ENCODE measurements around the gene KAT7.

KAT7 gene

DNA sequence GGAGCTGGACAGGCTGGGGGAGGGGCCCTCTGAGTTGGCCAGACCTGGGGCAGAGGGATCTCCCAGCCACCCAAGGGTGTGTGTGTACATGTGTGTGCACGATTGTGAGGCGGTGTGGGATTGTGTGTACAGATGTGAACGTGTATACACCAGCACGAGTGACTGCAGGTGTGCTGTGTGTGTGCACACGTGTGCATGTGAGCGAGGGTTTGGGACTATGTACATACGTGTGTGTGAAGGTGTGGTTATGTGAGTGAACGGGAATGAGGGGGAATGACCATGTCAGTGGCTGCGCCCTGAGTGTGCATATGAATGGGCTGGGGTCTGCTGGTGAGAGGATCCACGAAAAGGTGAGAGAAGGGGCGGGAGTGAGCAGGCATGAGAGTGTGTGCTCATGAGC lies 81.8 kb downstream of the KAT7 start:
- no peak for DNase-seq

DNA sequence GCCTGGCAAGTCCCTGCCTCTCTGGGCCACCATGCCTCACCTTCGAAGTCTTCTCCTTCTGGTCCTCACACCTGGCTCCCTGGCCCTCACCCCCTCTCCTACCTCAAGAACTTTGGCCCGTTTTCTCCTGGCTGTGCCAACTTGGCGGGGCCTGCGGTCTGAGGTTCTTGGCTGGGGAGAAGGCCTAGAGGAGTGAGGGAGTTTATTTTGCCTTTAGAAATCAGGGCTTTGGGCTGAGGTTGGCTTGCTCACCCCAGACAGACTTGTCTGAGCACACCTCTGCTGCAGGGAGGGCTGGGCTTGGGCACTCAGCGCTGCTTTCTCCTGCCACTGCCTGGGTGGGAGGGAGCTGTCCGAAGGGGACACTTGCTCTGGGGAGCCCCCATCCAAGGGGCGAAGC lies 82.7 kb downstream of the KAT7 start:
- DNase-seq = no peak

DNA sequence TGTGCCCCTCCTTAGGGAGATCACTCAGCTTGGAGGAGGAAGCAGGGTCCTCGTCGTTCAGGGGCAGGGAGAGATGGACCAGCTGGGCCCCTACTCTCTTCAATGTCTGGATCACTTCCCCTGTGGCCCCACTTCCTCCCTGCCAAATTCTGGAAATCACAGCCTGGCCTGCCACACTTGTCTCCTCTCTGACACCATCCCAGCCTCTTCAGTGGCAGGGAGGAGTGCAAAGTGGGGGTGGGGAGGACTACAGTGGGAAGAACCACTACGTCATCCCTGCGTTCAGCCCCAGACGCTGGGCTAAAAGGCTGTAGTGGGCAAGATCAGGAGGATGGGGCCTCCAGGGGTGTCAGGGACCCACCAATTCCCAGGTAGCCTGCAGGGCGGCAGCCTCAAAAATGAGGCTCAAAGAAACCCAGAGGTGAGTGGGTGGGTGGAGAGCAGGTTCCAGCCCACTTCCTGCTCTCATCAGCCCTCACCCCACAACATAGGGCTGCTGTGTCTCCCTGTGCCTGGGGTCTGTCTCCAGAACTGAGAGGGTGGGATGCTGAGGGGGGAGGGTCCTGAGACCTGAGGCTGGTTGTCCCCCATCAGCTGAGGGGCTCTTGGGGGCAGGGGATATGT lies 84.4 kb downstream of the KAT7 start:
- DNase-seq = no peak

DNA sequence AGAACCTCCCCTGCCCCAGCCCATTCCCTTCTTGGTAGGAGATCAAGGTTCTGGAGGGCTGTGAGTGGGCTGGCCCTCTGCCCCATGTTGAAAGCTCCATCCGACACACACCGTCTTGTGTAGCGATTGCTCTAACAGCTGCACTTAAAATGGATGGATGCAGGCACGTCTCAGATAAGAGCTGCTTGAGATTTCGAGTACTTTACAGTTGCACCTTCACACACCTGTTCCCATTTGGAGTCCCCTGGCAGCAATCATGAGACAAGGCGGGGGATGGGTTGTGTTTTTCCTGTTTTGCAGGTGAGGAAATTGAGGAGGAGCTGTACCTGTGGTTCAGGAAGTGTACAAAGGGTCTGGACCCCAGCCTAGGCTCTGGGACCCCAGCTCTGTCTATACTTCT lies 85.0 kb downstream of the KAT7 start:
- no peak for DNase-seq

DNA sequence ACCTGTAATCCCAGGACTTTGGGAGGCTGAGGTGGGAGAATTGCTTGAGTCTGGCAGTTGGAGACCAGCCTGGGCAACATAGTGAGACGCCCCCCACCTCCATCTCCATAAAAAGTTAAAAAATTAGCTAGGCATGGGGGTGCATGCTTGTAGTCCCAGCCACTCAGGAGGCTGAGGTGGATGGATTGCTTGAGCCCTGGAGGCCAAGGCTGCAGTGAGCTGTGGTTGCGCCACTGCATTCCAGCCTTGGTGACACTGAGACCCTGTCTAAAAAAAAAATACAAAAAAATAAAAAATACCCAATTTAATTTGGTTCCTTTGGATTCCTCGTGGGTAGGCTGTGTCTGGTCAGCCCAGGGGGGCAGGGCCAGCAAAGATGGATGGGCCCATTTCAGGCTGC lies 85.4 kb downstream of the KAT7 start:
- DNase-seq = no peak

DNA sequence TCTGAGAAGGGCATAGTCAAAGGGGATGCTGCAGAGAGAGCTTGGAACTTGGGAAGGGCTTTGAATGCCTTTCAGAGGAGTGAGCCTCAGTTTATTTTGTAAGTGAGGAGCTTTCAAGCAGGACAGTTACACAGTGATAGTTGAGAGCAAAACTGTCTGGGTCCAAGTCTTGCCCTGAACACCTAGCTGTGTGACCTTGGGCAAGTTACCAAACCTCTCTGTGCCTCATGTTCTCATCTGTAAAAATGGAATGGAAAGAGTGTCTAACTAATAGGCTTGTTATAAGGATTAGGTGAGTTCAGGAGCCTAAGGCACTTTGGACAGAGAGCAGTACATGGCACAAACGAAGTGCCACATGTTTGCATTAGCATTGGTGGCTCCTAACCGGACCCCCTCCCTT lies 86.4 kb downstream of the KAT7 start:
- DNase-seq = no peak

DNA sequence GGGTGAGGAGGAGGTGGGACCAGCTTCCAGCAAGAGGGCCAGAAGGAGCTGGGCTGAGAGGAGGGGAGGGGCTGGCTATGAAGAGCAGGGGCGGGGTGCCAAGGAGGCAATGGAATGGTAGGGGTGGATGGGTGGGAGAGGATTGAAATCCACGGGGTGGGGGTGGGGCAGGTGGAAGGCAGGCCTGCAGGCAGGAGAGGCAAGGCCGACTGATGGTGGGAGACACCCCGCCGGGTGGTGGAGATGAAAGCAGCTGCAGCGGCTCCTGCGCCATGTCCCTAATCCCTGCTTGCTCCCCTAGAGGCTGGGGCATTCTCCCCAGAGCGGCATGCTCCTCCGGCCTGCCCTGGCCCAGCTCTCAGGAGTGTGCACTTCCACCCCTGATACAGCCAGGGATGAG lies 87.2 kb downstream of the KAT7 start:
- DNase-seq = no peak

DNA sequence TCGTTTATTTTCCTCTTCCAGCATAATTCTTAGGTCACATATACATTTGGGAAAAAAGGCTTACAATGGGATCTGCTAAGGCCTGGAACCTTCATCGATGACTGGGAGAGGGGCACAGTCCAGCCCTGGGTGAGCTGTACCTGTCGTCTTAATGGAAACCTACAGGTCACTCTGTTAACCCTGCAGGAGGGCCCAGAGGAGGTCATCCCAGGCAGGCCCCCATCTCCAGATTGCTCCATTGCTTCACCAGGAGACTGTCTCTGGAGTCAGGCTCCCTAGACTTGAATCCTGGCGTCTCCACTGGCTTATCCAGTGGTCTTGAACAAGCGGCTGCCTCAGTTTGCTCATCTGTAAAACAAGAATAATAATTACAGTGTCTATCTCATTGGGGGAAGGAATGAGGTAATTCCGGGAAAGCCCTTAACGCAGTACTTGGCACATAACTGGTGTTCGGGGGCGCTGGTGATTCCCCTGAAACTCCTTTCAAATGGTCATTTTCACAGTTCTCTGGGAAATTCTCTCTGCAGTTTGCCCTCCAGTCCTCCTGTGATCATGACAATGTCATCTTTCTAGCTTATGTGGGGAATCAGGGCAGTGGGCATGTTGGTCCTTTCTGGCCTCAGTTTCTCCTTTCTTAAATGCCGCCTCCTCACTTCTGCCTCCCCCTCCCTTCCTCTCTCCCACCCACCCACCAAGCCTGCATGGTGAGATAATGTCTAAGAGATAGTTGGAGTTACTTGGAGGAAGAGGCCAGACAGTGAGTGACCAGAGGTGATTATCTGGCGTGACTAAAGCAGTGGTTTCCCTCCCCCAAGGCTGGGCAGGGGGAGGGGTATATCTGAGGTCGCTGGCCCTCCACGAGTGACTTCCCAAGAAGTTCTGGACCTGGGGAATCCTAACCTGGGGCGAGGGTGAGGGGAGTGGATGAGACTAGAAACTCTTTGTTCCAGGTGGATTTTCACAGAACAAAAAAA lies 90.7 kb downstream of the KAT7 start:
- no peak for DNase-seq

DNA sequence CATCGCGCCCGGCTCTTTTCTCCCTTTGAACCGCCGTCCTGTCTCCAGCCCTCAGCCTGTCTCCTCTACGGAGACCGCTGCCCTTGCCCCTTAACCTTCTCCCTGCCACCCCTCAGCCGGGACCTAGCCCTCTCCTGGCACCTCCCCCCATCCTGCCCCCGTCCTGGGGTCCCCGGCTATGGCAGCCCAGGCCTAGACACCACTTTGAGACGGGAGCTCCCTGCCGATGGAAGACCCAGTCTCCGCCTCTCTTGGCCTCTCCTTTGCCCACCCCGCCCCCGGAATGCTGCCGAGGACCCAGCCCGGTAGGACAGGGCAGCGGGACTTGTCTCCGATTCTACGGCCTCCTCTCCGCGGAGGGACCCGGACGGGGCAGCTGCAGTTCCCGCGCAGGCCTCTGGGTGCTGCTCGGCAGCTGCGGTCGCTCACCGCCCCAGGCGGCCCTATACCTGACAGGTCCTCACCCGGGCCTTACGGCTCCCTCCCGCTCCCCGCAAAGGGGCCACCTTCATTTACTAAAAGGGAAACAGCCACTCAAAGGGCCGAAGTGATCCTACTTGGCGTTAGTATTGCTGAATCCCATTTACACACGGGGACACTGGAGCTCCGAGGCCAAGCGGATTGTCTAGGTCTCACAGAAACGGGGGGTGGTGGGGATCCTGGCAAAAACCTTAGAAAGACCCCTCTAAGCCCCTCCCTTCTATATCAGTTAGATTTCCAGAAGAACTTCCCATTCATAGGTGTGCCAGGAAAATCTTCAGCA lies 92.0 kb downstream of the KAT7 start:
- DNase-seq = peak in 34 of 51 donors; percentile 2 to 57 (median 22)

DNA sequence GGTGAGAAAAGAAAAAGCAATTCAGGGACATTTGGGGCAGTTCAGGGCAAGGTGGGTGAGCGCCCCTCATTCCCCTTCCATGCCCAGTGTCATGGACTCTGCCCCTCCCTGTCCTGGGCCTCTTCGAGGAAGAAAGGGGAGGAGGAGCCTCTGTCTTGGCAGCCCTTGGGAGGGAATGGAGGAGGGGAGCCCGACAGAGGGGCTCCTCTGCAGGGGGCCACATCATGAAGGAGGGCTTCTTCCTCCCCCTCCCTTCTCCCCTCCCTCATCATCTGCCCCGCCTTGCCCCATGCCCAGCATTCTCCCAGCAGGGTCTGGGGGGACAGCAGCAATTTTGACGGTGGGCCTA lies 92.5 kb downstream of the KAT7 start:
- DNase-seq = no peak

DNA sequence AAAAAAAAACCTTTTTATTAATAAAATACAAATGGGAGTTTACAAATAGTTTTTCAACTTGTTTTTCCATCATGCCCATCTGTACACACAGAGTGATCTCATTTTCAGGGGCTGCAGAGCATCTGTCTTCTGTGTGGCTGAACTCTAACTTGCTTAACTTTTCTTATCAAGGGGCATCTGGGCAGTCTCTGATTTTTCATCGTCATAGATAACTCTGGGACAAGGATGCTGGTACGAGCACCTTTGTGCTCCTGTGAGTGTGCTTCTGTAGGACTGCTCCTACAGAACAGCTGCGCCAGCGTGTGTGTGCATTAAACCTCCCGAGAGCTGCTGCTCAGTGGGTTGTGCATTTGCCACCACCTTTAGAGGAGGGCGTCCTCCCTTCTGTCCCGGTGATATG lies 94.0 kb downstream of the KAT7 start:
- no peak for DNase-seq

All from hypothalamus (tissue), 51 donors.